Measurements from ENCODE around the gene HCN1.

HCN1 gene

DNA sequence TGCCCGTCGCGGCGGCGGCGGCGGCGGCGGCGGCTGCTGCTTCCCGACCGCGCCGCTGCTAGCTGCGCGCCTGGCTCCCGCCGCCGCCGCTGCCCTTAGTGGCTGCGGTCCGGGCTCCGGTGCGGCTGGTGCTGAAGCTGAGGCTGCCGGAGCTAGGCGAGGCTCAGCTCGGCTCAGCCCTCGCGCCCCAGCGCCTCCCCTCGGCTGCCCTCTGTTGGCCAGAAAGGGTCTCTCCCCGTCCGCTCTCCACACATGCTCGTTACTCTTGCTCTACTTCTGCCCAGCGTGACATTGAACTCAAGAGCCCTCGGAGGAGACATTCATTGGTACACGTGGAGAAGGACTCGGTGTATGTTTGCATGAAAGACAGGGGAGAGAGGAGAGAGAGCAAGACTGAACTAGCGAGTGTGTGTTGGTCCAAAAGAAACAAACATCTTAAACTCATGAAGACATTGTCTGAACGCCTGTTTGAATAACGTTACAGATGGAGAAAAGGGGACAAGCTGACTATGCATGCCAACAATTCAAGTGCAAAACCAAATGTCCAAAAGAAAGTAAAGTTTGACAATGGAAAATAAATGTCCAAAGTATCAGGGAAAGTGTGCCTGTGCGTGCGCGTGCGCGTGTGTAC is at the start of gene HCN1:
Gene HCN1 (minus strand): TSS at position 175 of the 631 bp plus-strand sequence.
- FAIRE-seq, result no peak

DNA sequence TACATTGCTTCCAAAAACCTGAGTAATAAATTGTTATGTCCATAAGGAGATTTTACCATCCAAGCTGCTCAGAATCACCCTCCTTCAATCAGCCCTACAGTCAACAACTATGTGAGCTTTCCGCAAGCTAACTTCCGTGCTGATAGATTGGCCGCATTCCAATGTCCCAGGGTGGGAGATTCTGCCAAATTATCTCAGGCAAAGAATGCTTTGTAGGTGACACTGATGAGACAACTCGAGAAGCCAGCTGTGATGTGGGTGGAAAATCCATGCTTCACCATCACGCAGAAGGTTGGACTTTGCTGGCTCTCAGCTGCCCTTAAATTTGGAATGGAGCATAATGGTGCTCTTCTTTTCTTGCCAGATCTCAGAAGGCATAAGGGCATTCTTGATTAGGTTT is 44.9 kb upstream of the HCN1 start:
- FAIRE-seq, result no peak

DNA sequence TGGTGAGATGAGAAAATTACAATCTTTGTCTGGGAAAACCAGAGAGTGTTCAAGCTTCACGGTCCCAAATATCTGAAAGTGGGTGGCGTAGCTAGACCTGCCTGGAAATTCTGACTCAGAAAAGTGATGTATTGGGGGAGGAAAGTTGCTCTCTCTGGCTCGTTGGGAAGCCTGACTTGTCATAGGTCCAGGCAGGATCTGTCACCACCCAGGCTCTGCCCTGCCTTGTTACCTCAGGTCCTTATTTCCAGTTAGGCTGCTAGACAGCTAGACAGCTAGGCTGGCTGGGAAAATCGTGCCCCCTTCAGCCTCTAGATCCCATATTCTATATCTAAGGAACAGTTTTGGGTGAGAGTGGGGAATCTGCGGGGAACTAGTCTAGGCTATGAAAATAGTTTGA is 41.0 kb upstream of the HCN1 start:
- FAIRE-seq, result no peak

DNA sequence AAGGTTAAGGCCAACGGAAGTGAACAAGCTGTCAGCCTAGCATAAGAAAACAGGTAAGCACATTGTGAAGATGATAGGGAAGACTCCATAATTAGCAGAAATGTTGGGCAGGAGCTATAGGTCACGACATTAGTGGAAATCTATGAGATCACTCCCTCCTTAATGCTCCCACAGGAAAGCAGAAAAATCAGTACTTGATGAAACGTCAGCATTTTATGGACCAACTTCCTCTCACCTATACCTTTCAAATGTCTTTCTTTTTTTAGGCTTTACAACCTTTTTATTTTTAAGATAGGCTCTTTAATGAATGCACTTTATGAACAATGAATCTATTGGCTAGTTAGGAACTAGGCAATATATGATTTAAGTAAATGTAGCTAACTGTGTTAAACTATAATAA is 29.4 kb upstream of the HCN1 start:
- no peak for FAIRE-seq

DNA sequence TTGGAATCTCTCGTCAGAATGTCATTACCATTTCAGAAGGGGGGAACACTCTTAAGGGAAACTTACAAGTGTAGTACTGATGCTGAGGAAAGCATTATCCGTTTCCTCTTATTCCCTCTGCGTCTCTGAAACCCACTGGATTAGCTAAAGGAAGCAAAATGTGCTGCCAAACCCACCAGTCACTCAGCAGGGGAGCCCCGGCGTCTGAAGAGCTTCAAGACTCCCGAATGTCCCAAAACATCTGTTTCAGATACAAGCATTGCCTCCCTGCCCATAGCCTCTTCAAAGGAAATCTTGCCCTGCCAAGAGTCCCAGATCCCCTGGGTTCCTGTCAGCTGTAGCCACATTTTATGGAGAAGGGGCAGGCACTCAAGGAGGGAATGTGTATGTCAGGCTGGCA is 1.0 kb upstream of the HCN1 start:
- no peak for FAIRE-seq

DNA sequence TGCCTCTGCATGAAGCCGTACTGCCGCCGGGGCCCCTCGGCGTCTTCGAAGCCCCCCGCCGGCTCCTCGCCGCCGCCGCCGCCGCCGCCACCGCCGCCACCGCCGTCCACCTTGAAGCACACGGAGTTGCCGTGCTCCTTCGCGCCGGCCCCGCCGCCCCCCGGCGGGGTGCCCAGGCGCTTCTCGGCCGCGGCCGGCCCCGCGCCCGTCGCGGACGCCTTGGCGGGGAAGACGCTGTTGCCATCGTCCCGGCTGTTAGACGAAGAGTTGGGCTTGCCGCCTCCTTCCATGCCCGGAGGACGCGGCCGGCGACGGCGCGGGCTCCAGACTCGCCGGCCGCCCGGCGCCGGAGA is 400 bp downstream of the HCN1 start:
- FAIRE-seq, result no peak

DNA sequence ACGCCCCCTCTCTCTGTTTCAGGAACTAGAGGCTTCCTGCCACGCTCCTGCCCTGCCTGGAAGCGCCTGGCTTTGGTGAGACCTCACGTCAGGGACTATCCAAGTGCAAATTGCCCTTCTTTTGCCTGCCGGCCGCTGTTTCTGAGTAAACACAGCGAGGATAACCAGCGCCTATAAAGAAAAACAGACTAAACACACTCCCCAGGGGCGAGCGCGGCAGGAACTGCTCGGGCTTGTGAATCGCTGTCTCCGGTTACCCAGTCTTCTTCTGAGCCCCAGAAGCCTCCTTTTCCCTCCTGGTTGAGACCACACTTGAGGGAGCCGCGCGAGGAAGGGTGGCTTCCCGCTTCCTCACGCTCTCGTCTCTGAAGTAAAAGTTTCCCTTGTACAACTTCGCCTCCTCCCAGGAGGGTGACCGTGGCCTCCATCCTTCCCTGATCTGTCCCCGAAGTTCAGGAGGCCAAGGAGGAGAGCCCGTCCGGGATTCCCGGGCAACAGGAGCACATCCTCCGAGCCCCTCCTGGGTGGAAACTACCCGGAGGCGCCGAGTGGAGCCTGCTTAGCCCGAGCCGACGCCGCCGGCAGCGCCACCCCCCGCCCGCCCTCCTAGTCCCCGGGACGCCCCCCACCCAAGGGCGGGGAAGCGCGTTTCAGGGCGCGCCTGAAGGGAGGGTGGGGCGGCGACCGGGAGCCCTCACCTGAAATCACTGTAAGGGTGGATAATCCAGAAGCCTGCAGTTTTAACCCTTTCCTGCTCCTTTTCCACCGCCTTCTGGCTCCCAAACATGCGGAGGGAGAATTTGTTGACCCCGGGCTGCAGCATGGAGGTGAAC is 993 bp downstream of the HCN1 start:
- FAIRE-seq, result no peak

DNA sequence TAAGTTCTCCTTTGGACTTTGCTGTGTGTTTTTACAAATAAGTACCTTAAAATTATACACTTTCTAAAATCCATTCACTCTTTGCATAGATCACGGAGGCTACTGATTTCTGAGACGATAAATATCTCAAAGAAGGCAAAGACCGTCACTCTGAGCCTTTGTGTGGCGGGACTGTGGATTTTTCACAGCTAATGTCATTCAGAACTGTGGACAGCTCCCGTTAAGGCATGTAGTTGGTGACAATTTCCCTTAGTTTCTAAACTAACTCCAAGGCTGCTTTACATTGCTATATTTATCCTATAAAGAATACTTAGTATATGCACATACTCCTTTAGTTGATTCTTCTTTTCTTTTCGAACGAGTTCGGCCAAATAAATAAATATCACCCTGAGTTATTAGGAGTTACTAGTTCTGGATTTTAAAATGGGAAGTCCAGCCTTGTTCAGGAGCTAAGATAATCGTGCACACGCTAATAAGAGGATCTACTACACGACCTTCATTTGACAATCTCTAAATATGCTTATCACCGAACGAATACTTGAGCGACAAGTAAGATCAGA is 1.8 kb downstream of the HCN1 start:
- FAIRE-seq, result no peak

DNA sequence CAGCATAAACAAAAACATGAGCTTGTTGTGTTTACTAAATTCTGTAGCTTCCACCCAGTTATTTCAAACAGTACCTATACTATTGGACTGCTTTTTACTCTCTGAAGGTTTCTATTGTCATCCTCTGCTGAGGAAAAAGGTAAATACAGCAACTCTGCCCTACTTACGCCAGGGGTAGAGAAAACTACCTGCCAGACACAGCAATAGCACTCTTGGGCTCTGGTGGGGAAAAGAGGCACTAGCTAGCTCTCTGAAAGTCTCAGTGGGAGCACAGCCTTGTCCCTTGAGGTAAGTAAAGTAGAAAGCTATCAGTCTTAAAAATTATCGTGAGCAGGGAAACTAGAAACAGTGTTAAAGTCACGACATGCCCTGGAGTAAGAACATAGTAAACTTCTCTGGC is 3.7 kb downstream of the HCN1 start:
- no peak for FAIRE-seq

DNA sequence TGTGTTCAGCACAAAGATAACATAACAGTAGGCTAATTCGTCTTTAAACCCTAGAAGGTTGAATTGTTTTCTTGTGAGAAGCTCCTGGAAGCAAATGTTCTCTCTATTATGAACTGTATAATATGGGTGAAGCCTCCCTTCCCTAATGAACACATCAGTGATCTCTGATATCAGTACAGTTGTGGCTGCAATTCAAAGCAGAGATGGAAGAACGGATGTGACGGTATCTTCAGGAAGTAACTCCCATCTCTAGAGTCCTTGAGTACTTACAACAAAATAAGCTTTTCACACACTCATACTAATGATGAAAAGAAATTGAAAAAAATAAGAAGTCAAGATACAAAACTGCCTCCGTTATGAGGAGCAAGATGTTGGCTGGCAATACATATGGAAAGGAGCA is 4.5 kb downstream of the HCN1 start:
- no peak for FAIRE-seq

DNA sequence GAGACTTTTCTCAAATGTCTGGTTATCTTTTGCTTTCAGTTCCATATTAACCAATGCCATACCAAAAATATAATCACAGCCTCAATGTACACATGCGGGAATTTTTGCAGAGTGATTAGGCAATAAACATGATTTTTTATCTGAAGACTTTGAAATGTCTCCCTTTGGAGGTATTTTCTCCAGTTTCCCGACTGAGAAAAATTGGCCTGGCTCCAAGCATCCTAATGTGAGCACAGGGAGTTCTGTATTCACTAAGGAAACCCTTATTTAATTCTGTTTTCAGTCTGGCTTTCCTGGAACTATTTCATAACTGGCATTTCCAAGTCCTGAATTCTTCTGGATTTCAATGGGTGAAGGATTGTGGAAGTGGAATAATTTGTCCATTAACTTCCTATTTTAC is 8.5 kb downstream of the HCN1 start:
- FAIRE-seq, result no peak

DNA sequence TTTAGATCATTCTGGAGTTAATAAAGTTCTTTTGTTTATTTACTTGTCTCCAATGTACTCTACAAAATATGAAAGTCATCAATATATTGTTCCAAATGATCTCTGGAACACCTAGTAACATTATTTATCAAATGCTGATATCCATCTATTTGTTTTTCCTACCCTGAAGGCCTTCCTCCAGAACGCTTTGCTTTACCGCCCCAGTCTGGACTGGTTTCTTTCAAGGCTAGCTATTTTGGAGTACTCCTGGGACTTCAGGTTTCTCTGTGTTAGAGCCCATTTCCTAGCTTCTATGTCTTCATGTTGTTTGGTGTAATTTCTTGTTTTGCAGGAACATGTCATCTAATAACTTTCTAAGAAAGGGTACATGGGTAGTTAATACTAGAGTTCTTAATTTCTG is 9.6 kb downstream of the HCN1 start:
- FAIRE-seq, result no peak

DNA sequence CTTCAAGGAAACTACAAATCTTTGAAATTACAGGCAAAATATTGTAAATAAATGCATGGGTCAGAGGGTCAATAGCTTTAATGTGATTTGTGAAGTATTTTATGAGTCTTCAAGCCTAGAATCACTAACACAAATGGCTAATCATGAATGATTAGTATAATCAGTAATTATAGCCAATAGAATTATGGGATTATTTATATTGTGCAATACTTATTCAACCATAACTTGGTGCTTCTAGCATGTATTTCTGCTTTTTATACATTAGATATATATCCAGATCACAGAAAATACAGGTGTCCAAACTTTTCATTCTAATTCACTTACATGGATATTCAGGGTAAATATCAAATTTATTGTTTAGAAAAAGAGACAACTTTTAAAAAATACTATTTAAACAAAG is 12.1 kb downstream of the HCN1 start:
- FAIRE-seq, result no peak

DNA sequence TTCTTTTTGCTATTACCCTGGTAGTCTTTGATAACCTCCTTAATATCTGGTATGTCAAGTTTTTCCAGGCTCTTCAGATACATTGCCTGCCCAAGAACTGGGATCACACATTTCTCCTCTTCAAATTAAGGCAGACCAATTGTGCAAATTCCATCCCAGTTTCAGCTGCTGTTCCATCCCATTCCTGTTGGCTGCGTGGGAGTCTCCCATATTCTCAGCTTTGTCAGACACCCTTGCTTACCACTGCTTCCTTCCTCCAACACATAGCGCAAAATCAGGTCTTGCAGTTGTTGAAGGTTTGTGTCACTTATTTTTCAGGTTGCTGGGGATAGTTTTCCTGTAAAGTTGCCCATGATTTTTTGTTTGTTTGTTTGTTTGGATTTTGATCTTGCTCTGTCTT is 15.2 kb downstream of the HCN1 start:
- no peak for FAIRE-seq

DNA sequence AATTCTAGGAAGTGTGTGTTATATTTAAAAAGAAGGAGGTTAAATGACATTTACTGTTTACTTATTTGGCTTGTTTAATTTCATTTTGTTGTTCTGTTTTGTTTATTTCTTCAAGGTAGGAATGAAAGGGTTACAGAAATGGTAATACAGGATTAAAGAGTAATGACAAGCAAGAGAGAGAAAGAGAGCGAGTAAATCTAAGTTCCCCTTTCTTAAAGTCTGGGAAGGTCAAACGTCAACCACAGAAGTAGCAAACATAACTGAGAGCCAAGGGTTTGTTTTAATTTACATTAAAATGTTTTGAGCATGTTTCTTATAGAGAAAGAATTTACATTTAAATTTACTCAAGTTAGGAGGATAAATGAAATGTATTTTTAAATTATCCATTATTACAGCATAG is 18.7 kb downstream of the HCN1 start:
- no peak for FAIRE-seq

DNA sequence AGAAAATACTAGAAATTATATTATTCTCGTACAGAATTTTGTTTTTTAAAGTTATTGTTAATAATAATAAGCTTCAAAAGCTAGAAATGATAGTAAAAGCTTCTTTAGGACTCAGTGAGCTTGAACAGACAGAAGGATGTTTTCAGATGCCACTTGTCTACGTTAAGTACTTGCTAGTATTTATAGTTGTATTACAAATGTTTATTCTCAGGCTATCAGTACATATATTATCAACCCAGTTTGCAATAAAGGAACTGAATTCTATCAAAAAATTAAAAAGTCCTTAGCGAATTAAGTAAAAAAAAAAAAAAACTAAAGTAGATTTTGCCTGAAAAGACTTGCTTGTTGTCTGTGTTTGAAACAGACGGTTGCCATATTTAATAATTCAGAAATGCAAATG is 23.9 kb downstream of the HCN1 start:
- no peak for FAIRE-seq

DNA sequence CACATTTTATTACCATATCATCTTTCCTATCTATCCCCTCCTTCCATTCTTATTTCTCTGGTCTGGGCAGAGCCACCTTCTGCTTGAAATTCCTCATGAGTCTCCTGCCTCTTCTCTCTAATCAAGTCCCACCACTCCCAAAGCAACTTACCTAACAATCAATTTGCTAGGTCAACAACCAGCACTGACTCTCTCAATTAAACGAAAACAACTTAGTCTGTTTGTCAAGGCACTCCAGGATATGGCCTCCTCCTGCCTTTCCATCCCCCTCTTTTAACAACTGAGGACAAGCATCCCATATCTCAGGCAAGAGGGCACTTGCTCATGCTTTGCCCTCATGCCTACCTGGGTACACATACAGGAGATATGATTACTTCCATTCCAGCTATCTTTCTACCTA is 47.4 kb downstream of the HCN1 start:
- no peak for FAIRE-seq

DNA sequence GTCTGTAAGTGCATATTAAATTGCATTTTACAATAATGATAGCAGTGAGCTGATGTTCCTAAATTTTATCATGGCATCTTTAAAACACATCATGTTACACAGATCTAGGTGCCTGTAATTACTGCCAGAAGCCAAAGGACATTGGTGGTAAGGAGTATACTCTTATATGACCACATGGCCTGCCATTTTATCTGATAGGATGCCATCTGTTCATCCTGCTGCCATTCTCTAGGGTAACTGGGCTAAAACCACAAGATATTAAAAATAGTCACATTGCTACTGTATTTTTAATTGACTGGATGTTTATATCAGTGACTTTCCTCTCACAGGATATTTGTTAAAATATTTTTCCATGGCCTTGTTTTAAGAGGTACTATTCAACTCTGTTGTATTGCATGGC is 53.1 kb downstream of the HCN1 start:
- no peak for FAIRE-seq

DNA sequence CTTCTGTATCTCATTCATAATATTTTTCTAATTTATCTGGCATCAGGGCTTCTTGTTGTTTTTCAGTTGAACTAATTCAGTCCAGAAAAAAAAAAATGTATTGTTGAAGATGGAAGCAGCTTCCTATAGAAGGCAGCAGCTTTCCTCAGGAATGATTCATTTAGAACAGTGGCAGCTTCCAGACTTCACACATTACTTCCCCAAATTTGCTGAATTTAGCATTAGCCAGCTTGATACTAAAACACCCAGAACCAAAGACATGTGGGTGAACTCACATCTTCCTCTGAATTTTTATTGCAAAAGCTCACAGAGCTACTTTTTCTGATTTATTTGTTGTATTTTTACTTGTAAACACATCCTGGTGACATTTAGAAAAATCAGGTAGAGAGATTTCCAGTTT is 53.8 kb downstream of the HCN1 start:
- no peak for FAIRE-seq

DNA sequence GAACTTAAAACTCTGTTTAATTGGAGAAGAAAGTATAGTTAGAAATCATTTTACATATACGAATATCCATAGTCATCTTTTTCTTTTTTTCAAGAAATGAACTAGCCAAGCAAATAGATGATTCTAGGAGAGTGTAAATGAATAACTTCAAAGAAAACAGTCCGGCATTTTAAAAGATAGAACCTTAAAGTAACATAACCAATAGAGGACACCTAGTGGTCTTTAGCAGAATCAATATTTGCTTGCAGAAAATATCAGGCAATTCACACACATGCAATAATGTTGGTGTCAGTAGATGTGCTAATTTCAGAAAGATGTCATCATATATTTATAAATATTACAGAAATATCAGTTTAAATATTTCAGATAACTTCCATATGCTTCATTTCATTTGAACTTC is 57.1 kb downstream of the HCN1 start:
- FAIRE-seq, result peak; percentile 93

DNA sequence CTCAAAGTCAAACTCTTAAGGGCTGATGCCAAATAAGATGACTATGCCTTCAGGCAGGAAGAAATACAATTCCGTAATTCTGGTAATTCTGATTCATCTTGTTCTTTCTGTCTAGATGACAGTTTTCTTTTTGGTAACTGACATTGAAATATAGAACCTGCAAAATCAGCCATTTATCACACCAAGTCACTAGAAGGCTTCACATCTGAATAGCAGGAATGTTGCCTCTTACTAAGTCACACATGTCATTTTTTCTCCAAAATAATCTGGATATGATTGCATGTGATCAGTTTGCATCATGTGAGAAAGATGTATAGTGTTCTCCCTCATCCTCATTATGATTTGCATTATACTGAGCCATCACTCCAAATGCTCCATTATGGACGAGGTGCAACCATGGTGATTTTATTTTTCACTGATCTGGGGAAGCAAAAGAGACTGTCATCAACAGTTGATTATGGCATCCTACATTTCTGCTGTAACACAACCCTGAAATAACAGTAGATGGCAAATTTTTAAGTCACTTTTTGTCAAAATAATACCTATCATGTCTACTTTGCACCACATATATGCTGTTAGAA is 69.0 kb downstream of the HCN1 start:
- no peak for FAIRE-seq

DNA sequence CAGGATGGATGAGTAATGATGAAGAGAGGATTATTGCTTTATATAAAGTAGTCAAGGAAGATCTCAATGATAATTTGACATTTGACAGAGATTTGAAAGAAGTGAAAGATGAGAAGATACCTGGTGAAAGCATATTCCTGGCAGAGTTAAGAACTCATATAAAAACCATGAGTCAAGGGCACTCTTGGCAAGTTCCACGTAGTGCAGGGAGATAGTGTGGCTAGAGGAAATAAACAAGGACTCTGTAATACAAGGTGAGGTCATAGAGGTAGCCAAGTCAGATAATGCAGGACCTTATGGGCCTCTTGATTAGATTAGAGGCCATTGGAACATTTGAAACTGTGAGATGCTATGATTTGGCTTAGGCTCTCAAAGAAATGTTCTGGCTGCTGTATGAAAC is 72.3 kb downstream of the HCN1 start:
- no peak for FAIRE-seq

DNA sequence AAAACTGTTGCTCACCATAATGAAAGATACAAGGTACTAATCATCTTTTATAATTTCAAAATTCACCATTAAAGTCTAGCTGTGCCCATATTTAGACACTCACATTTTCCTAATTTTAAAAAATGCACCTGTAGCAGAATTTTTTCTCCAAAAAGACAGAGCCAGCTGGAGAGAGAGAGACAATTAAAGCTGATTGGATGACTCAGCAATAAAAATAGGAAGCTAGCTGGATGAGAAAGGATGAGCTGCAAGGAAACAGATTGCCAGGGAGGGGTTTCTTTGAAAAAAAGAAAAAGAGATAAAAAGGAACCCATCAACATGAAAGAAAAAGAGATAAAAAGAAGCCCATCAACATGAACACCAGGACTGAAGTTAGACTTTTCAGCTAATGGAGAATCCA is 73.8 kb downstream of the HCN1 start:
- no peak for FAIRE-seq

DNA sequence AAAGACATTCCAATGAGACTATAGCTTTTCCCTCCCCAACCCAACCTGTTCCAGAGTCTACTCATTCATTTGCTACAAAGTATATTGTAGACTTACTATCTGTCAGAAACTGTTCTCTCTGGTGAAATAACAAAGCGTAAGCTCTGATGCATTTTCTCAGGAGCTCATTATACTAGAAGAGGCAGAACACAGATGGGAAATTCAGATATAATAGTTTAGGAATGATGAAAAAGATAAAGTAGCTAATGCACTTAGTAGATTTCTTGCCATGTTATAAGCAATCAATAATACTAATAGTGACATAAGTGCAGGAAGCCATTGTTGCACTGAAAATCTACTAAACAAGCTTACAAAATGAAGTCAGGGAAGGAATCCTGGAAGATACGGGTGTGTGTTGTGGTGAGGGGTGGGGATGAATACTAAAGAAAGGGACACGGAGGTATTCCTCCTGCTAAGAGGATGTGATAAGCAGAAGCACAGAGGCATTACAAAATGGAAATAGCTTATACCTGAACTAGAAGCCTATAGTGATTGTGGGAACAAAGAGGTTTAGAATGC is 78.2 kb downstream of the HCN1 start:
- FAIRE-seq, result no peak

Data from A204.1 (cell line).